ENCODE data around the gene ZNF892. TPM values are rescaled to one million over a fixed set of nuclear protein-coding genes. Genes with fewer than 3 reads are reported as not detected.

The ZNF892 gene
- total RNA-seq (1 to 10 TPM; 1.3 to 2.2 TPM), polyA plus RNA-seq (under 1 TPM in 1 of 2 donors, not detected in 1; 0.17 TPM)

DNA sequence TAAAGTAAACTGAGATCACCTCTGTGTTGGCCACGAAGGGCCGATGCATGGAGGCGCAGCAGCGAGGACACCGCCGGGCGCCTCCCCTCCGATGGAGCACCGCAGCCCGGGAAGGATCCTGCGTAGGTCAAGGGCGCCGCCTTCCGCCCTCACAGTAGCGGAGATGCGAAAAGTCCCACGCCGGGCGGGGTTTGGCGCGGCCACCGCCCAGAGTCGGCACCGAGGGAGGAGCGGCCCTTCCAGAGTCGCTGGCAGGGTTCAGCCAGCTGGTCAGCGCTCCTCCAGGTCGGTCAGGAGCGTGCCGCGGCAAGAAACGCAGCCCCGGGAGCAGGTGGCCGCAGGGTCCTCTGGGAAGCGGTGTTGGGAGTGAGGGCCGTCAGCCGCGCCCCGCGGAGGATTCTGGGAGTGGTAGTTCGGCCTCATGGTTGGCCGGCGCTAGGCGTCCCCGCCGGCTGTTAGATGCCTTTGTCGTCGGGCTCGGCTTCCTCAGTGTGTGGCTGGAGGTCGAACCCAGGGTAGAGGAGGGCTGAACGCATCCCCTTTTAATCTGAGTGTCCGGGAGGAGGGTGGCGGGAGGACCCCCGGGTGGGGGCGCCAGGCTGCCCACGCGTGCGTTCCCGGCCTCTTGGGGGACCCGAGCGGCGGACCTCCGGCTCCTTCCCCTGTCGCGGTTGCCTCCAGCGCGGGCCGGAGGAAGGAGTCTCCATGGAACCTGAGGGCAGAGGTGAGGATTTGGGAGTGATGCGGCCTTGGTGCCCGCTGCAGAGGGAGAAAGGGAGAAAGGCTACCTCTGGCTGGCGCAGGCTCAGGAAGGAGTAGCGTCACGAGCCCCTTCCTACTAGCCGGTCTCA, at the start of gene ZNF892:
ZNF892 (plus strand) TSS at position 411 of the 851 bp plus-strand sequence; CDS start at position 706, 295 bp downstream.
- peak within 1 kb of the TSS; percentile 61 to 75 for H3K27ac ChIP-seq (ENCODE audit: low read depth in 1 of 2, low read length in 2 of 2)
- TF ChIP-seq, protein P1, sequence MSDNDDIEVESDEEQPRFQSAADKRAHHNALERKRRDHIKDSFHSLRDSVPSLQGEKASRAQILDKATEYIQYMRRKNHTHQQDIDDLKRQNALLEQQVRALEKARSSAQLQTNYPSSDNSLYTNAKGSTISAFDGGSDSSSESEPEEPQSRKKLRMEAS (IDR thresholded peaks at IDR 0.05): peak; percentile 90
- TF ChIP-seq RAD21 (IDR thresholded peaks at IDR 0.05): peak; percentile 66 to 70
- TF ChIP-seq FOXA1 (IDR thresholded peaks at IDR 0.05): no peak
- TF ChIP-seq, protein P2, sequence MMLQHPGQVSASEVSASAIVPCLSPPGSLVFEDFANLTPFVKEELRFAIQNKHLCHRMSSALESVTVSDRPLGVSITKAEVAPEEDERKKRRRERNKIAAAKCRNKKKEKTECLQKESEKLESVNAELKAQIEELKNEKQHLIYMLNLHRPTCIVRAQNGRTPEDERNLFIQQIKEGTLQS (IDR thresholded peaks at IDR 0.05): no peak
- TF ChIP-seq JUND (IDR thresholded peaks at IDR 0.05): peak in 1 of 2 donors; percentile 41
- TF ChIP-seq, protein P3, sequence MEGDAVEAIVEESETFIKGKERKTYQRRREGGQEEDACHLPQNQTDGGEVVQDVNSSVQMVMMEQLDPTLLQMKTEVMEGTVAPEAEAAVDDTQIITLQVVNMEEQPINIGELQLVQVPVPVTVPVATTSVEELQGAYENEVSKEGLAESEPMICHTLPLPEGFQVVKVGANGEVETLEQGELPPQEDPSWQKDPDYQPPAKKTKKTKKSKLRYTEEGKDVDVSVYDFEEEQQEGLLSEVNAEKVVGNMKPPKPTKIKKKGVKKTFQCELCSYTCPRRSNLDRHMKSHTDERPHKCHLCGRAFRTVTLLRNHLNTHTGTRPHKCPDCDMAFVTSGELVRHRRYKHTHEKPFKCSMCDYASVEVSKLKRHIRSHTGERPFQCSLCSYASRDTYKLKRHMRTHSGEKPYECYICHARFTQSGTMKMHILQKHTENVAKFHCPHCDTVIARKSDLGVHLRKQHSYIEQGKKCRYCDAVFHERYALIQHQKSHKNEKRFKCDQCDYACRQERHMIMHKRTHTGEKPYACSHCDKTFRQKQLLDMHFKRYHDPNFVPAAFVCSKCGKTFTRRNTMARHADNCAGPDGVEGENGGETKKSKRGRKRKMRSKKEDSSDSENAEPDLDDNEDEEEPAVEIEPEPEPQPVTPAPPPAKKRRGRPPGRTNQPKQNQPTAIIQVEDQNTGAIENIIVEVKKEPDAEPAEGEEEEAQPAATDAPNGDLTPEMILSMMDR (IDR thresholded peaks at IDR 0.05; ENCODE audit: low read depth, low read length, missing input control): peak; percentile 12
- peak; percentile 71 for TF ChIP-seq NR2F2 (IDR thresholded peaks at IDR 0.05)
- TF ChIP-seq, protein P4, sequence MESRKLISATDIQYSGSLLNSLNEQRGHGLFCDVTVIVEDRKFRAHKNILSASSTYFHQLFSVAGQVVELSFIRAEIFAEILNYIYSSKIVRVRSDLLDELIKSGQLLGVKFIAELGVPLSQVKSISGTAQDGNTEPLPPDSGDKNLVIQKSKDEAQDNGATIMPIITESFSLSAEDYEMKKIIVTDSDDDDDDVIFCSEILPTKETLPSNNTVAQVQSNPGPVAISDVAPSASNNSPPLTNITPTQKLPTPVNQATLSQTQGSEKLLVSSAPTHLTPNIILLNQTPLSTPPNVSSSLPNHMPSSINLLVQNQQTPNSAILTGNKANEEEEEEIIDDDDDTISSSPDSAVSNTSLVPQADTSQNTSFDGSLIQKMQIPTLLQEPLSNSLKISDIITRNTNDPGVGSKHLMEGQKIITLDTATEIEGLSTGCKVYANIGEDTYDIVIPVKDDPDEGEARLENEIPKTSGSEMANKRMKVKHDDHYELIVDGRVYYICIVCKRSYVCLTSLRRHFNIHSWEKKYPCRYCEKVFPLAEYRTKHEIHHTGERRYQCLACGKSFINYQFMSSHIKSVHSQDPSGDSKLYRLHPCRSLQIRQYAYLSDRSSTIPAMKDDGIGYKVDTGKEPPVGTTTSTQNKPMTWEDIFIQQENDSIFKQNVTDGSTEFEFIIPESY (IDR thresholded peaks at IDR 0.05): no peak
- TF ChIP-seq RXRA (IDR thresholded peaks at IDR 0.05): peak; percentile 61 to 78
- TF ChIP-seq EGR1 (IDR thresholded peaks at IDR 0.05; ENCODE audit: low read depth in 2 of 2): no peak
- TF ChIP-seq FOXA2 (IDR thresholded peaks at IDR 0.05): peak; percentile 5
- TF ChIP-seq, protein P5, sequence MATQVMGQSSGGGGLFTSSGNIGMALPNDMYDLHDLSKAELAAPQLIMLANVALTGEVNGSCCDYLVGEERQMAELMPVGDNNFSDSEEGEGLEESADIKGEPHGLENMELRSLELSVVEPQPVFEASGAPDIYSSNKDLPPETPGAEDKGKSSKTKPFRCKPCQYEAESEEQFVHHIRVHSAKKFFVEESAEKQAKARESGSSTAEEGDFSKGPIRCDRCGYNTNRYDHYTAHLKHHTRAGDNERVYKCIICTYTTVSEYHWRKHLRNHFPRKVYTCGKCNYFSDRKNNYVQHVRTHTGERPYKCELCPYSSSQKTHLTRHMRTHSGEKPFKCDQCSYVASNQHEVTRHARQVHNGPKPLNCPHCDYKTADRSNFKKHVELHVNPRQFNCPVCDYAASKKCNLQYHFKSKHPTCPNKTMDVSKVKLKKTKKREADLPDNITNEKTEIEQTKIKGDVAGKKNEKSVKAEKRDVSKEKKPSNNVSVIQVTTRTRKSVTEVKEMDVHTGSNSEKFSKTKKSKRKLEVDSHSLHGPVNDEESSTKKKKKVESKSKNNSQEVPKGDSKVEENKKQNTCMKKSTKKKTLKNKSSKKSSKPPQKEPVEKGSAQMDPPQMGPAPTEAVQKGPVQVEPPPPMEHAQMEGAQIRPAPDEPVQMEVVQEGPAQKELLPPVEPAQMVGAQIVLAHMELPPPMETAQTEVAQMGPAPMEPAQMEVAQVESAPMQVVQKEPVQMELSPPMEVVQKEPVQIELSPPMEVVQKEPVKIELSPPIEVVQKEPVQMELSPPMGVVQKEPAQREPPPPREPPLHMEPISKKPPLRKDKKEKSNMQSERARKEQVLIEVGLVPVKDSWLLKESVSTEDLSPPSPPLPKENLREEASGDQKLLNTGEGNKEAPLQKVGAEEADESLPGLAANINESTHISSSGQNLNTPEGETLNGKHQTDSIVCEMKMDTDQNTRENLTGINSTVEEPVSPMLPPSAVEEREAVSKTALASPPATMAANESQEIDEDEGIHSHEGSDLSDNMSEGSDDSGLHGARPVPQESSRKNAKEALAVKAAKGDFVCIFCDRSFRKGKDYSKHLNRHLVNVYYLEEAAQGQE (IDR thresholded peaks at IDR 0.05): peak; percentile 52
- TF ChIP-seq SP1 (IDR thresholded peaks at IDR 0.05): peak; percentile 65
- peak; percentile 47 to 50 for TF ChIP-seq HNF4A (conservative IDR thresholded peaks at IDR 0.05)
- TF ChIP-seq GABPA (IDR thresholded peaks at IDR 0.05 in 1 of 2, conservative IDR thresholded peaks at IDR 0.05 in 1 of 2): peak in 1 of 2 donors; percentile 82
- TF ChIP-seq HNF4G (IDR thresholded peaks at IDR 0.05): no peak
- peak; percentile 84 for TF ChIP-seq YY1 (IDR thresholded peaks at IDR 0.05)
- no peak for TF ChIP-seq TAF1 (conservative IDR thresholded peaks at IDR 0.05)
- H3K4me3 ChIP-seq (ENCODE audit: low read depth in 1 of 3, low read length in 3 of 3): peak within 1 kb of the TSS; percentile 67 to 75 (median 73)
- H3K4me1 ChIP-seq (ENCODE audit: control insufficient read depth in 4 of 4, insufficient read depth in 4 of 4, low read length in 3 of 4): peaks cover 2 to 10% (median 4%) of the 10 kb centered on the region in 4 donors
- H3K9ac ChIP-seq (ENCODE audit: low read depth in 1 of 2, low read length in 2 of 2): peak within 1 kb of the TSS; percentile 30 to 45
- H3K36me3 ChIP-seq (ENCODE audit: control insufficient read depth in 4 of 4, insufficient read depth in 3 of 4, low read depth in 1 of 4, low read length in 3 of 4): peaks cover 2 to 15% (median 10%) of the 10 kb centered on the region in 4 donors
- WGBS: 2% methylated on average over 74 of the region's 74 CpGs
- no peaks in the 10 kb centered on the region for H3K27me3 ChIP-seq (ENCODE audit: control insufficient read depth in 4 of 4, insufficient read depth in 4 of 4, low read length in 3 of 4)
- DNase-seq (ENCODE audit: low spot score): peak; percentile 85
- H3K9me3 ChIP-seq (ENCODE audit: control insufficient read depth in 4 of 4, low read length in 3 of 4): peaks cover 6 to 17% (median 16%) of the 10 kb centered on the region in 4 donors

Data from liver (tissue), 9 donors.